Measurements from ENCODE around the gene RANBP17.
A peak's percentile ranks its signal among the peaks of the same experiment; 100 is the strongest.

Gene RANBP17

GRCh38 chr5:170849374-170849773 is 12.4 kb upstream of the RANBP17 start:
- Histone ChIP-seq H3K27ac (ENCODE audit: poor library complexity, severe bottlenecking) (no peak overlapping the region), H3K9me3 (ENCODE audit: severe bottlenecking) (no peaks in the 10 kb centered on the region), H3K27me3 (ENCODE audit: insufficient read depth, poor library complexity, severe bottlenecking) (no peaks in the 10 kb centered on the region), H3K4me3 (ENCODE audit: severe bottlenecking) (no peak overlapping the region), H3K4me1 (ENCODE audit: insufficient read depth, poor library complexity, severe bottlenecking) (peaks cover 7% of the 10 kb centered on the region), H3K36me3 (ENCODE audit: low read depth) (no peaks in the 10 kb centered on the region)
- DNase-seq (ENCODE audit: low spot score) (no peak), ATAC-seq (ENCODE audit: low read depth) (no peak)
- TF ChIP-seq CTCF (IDR thresholded peaks at IDR 0.05; ENCODE audit: poor library complexity, severe bottlenecking): no peak

GRCh38 chr5:170854566-170854965 is 7.3 kb upstream of the RANBP17 start:
- Histone ChIP-seq H3K9me3 (ENCODE audit: severe bottlenecking) (no peaks in the 10 kb centered on the region), H3K4me1 (ENCODE audit: insufficient read depth, poor library complexity, severe bottlenecking) (no peaks in the 10 kb centered on the region), H3K27ac (ENCODE audit: poor library complexity, severe bottlenecking) (no peak overlapping the region), H3K36me3 (ENCODE audit: low read depth) (no peaks in the 10 kb centered on the region), H3K27me3 (ENCODE audit: insufficient read depth, poor library complexity, severe bottlenecking) (no peaks in the 10 kb centered on the region), H3K4me3 (ENCODE audit: severe bottlenecking) (no peak overlapping the region)
- TF ChIP-seq CTCF (IDR thresholded peaks at IDR 0.05; ENCODE audit: poor library complexity, severe bottlenecking): no peak
- ATAC-seq (ENCODE audit: low read depth) (no peak), DNase-seq (ENCODE audit: low spot score) (no peak)

- peaks cover 12% of the 10 kb centered on the region for H3K9me3 ChIP-seq (ENCODE audit: severe bottlenecking)
- H3K27me3 ChIP-seq (ENCODE audit: insufficient read depth, poor library complexity, severe bottlenecking): no peaks in the 10 kb centered on the region
- no peak overlapping the region for H3K4me3 ChIP-seq (ENCODE audit: severe bottlenecking)
- no peak for TF ChIP-seq CTCF (IDR thresholded peaks at IDR 0.05; ENCODE audit: poor library complexity, severe bottlenecking)
- no peaks in the 10 kb centered on the region for H3K36me3 ChIP-seq (ENCODE audit: low read depth)
- H3K27ac ChIP-seq (ENCODE audit: poor library complexity, severe bottlenecking): no peak overlapping the region
- no peak for ATAC-seq (ENCODE audit: low read depth)
- no peak for DNase-seq (ENCODE audit: low spot score)
- H3K4me1 ChIP-seq (ENCODE audit: insufficient read depth, poor library complexity, severe bottlenecking): no peaks in the 10 kb centered on the region
Observed at GRCh38 chr5:170857066-170857465, 4.8 kb upstream of the RANBP17 start.

- H3K36me3 ChIP-seq (ENCODE audit: low read depth): no peaks in the 10 kb centered on the region
- ATAC-seq (ENCODE audit: low read depth) (no peak), DNase-seq (ENCODE audit: low spot score) (no peak)
- H3K9me3 ChIP-seq (ENCODE audit: severe bottlenecking): peaks cover 12% of the 10 kb centered on the region
- no peaks in the 10 kb centered on the region for H3K27me3 ChIP-seq (ENCODE audit: insufficient read depth, poor library complexity, severe bottlenecking)
- peaks cover 8% of the 10 kb centered on the region for H3K4me1 ChIP-seq (ENCODE audit: insufficient read depth, poor library complexity, severe bottlenecking)
- no peak overlapping the region for H3K27ac ChIP-seq (ENCODE audit: poor library complexity, severe bottlenecking)
- TF ChIP-seq CTCF (IDR thresholded peaks at IDR 0.05; ENCODE audit: poor library complexity, severe bottlenecking): no peak
- no peak overlapping the region for H3K4me3 ChIP-seq (ENCODE audit: severe bottlenecking)
Observed at GRCh38 chr5:170860415-170860814, 1.4 kb upstream of the RANBP17 start.

- H3K9me3 ChIP-seq (ENCODE audit: severe bottlenecking): peaks cover 12% of the 10 kb centered on the region
- TF ChIP-seq CTCF (IDR thresholded peaks at IDR 0.05; ENCODE audit: poor library complexity, severe bottlenecking): no peak
- no peak overlapping the region for H3K27ac ChIP-seq (ENCODE audit: poor library complexity, severe bottlenecking)
- no peaks in the 10 kb centered on the region for H3K27me3 ChIP-seq (ENCODE audit: insufficient read depth, poor library complexity, severe bottlenecking)
- ATAC-seq (ENCODE audit: low read depth) (no peak), DNase-seq (ENCODE audit: low spot score) (no peak)
- peak overlapping the region; percentile 60 for H3K4me3 ChIP-seq (ENCODE audit: severe bottlenecking)
- H3K36me3 ChIP-seq (ENCODE audit: low read depth): no peaks in the 10 kb centered on the region
- H3K4me1 ChIP-seq (ENCODE audit: insufficient read depth, poor library complexity, severe bottlenecking): peaks cover 8% of the 10 kb centered on the region
Observed at GRCh38 chr5:170860818-170861666, 776 bp upstream of the RANBP17 start.

All from RWPE2 (cell line).